NCI-H526 treated with DMSO at 0.1 percent for 48 hours (cell line): Measurements from ENCODE around the gene PEMT.

ENCODE experiments used
- DNase-seq: peaks from one replicate; lab custom pipeline; 2025; lab: John Stamatoyannopoulos, UW

Gene PEMT

DNA sequence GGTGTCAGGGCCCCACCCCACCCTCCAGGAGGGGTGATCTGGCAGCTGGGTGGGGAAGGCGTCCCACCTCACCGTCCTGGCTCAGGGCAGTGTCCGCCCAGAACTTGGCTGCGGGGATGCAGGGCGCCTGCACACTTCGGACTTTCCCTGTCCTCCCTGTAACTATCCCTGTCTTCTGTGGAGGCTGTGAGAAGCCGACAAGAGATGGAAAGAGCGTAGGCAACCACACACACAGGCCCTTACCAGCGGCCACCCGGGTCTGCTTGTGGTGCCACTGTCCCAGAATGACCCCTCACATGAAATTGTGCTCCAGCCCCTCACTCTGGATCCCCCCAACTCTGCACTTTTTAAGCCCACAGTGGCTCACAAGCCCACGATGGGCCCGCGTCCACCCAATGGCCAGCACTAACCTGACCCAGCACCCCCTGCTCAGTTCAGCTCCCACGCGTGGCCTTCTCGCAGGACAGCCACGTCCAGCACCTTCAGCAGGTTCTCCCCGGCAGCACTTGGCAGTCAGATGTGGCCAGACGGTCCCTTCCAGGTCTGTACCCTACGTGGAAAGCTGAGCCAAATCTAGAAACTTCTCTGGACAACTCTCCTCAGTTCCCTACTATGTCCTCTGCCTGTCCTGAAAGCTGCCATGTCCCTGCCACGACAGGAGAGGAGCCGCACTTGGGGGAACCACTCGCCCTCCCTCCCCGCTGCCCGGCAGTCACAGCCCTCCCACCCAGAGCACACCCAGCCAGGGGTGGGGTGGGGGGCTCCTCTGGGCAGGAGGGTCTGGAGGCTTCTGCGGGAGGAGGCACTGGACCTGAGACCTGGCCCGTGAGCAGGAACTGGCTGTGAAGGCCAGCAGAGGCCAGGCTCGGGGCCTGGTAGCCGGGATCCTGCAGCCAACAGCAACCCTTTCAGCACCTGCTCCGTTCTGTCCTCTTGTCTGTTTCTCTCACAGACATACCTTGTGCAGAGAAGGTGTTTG lies 38.0 kb downstream of the PEMT start:
- no peak for DNase-seq

- no peak for DNase-seq
Observed at GRCh38 chr17:17552351-17553216, 38.9 kb downstream of the PEMT start.

GRCh38 chr17:17551361-17551760 lies 40.1 kb downstream of the PEMT start:
- no peak for DNase-seq

DNA sequence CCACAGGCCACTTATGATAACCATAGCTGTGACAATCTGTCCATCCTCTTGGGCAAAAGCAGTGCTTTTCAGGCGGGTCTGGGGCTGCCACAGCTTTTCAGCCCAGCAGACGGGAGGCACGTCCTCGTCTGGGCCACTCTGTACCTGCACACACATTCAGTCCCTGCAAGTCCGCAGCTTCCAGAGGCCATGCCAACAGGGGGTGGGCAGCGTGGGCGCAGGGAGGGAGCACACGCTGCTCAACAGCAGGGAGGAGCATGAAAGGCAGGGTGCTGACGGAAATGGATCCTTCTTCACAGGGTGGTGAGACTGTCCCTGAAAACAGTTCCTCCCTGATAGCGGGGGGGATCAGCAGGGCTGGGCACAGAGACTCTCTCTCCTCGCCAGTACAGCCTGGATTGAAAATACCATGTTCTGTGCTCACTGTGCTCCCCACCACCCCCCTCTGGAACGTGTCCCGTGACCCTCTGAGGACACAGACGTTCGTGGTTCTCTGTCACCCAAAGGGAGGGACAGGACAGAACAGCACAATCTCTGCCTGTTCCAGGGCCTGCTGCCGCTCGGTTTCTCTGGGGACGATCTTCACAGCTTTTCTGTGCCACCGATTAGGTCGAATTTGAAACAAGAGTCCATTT lies 41.7 kb downstream of the PEMT start:
- DNase-seq: no peak

DNA sequence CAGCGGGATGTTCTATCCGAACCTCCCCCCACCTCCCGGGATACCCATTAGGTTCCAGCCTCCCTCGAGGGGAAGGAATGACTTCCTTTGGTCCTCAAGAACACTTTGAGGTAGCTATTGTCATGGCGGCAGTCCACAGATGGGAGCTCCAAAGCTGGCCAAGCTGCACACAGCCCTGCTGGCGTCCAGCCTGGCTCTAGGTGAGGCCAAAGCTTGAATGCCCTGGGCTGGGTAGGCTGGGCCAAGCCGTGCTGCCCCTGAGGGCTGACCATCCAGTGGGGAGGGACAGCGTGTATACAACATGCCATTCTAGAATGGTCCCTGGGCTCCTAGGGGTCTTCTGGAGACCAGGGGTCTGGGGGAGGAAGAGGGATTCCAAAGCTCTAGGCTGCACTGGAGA lies 43.5 kb downstream of the PEMT start:
- no peak for DNase-seq

- no peak for DNase-seq
Observed at GRCh38 chr17:17547210-17547764, 44.2 kb downstream of the PEMT start.

DNA sequence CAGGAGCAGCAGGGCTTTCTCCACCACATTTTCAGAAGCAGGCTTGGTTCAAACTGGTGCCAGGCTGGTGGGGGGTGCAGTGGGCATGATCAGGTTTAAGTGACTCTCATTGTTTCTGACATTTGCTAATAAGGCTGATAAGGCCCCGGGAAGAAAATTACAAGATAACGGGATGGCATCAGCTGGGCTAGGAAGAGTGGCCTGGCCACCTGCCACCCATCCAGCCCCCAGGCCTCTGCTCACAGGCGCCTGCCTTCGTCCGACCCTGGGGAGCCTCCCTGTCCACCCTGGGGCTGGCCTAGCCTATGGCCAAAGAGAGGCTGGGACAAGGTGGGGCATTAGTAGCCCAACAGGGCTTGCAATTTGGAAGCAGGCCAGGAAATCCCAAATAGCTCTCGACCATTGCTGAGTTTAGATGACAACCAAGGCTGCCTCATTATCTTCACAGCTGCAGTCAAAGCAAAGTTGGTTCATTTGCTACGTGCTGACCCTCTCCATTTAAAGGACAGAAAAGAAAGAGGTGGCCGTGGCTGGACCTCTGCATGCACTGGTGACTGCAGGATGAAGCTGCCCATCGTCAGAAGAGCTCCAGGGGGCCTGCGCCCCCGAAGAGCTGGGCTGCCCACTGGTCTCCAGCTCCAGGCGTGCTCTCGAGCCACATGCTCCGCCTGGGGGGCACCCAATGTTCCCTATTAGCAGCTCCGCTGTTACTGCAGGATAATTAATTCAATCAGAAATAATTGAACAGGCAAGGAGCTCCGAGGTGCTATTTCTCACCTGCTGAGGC lies 44.9 kb downstream of the PEMT start:
- no peak for DNase-seq

DNA sequence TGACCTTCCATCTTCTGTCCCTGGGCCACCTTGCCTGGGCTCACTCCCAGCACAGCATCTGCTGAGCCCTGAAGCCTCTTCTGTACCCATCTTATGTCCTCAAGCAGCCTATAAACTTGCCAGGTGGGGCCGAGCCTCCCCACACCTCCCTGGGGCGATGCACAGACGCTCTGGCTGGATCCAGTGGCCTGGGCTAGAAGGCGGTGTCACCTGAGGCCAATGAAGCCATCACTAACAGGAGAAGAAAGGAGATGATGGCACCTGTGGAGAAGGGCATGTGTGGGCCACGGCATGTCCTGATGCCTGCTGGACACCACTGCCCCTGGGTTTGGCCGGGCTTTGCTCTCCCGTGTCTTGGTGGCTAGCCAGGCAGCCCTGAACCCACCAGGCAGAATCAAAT lies 45.5 kb downstream of the PEMT start:
- DNase-seq: no peak

DNA sequence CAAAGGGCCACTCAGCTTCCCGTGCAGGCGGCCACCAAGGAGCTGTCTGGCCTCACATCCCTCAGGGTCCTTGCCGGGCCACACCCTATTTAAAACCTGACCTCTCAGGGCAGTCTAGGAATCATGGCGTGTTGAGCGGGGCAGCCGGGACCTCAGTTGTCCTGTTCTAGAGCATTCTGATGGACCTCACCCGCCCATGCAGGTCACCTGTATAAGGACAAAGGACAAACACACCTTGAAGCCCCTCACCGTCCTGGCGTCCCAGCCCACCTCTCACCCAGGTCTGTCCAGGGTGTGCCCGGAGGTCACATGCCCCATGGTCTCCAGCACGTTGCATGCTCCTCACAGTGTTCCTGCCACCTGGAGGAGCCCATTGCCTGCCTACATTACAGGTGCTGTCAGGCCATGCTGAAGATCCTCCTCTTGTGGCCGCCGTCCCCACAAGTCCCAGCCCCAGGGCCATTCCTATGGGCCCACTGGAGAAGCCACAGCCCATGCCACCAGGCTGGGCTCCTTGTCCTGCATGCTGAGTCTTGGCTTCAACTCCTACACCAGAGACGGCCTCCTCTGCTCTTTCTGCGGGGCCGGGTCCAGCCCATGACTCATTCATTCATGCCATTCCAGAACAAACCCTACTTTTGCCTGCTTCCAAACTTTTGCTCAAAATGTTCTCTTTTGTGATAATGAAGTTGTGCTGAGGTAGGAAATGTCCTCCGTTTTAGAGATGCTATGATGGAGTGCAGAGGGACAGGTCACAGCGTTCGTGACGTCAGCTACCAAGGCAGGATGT lies 46.3 kb downstream of the PEMT start:
- DNase-seq: no peak

- no peak for DNase-seq
Observed at GRCh38 chr17:17542906-17543635, 48.4 kb downstream of the PEMT start.

DNA sequence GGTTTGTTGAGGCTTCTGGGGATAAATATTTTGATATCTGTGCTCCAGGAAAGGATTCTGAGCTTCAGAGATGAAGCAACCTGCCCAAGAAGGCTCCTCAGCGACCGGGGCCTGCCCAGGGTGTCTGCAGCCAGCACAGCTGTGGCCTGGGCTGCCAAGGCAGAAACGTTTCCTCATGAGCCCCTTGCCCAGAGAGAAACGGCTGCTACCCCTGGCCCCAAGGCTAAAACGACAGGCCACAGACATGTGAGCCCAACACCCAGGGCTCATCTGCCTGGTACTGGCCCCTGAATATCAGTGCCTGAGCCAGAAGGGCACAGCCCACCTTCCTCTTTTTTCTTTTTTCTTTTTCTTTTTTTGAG lies 49.9 kb downstream of the PEMT start:
- no peak for DNase-seq

DNA sequence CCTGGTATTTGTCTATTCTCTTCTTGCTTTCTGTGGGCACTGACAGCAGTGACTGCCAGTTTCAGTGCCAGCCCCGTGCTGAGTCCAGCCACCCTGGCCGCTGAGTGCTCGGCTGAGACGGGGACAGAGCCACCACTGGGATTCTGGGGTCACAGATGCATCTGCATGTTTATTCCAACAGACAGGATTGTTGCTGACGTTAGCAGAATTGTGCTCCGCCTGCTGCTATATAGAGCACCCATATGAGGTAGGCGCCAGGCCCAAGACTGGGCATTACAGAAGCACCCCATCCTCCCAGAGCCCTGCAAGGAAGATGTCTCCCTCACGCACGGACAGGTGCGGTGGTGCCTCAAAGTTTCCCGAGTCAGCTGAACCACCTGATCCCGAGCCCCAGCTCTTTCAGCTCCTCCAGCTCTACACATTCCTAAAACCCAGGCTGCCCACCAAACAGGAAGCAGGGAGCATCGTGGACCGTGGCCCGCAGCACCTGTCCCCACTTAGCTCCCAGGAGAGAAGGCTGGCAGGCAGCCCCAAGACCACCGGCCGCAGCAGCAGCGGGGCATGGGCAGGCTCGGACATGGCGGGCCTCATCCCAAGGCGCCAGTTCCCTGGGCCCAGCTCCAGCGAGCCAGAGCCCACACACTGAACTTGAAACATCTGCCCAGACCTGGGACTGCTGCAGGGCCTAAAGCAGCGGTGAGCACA lies 50.4 kb downstream of the PEMT start:
- no peak for DNase-seq

- no peak for DNase-seq
Observed at GRCh38 chr17:17540278-17540906, 51.1 kb downstream of the PEMT start.

- no peak for DNase-seq
Observed at GRCh38 chr17:17539591-17539990, 51.9 kb downstream of the PEMT start.

GRCh38 chr17:17538417-17539391 lies 52.8 kb downstream of the PEMT start:
- peak; percentile 84 for DNase-seq

- no peak for DNase-seq
Observed at GRCh38 chr17:17537311-17538099, 54.0 kb downstream of the PEMT start.

GRCh38 chr17:17536702-17537101 lies 54.8 kb downstream of the PEMT start:
- no peak for DNase-seq
